Measurements from ENCODE around the gene TMTC3.

The TMTC3 gene

DNA sequence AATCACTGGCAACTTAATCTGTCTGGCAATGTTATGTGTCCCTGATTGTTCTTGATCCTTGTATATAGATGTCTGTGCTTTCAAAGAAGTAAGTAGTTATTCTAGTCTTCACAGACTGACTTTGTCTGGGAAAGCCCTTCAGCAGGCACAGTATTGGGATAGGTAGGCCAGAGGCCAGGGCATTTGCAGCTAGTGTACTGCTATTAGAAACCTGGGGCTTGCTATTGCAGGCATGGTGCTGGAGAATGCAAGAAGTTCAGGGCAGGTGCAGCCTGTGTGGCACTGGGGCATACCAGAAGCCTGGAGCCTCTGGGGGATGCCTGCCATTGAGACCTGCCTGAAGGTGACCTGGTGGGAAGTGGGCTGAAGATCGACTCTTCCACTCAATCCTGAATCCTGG, 96.3 kb downstream of the TMTC3 start:
- Histone ChIP-seq H3K4me1 (ENCODE audit: insufficient read depth, insufficient read length) (no peaks in the 10 kb centered on the region), H3K4me3 (ENCODE audit: insufficient read length, low read depth) (no peak overlapping the region), H3K36me3 (ENCODE audit: insufficient read depth, insufficient read length, low read length) (no peaks in the 10 kb centered on the region), H3K27me3 (ENCODE audit: insufficient read depth, insufficient read length) (no peaks in the 10 kb centered on the region), H3K9ac (ENCODE audit: insufficient read length, low read depth) (no peak overlapping the region), H3K9me3 (ENCODE audit: insufficient read depth, low read length) (no peaks in the 10 kb centered on the region)
- TF ChIP-seq SUZ12 (IDR thresholded peaks at IDR 0.05; ENCODE audit: extremely low read depth, insufficient read depth, insufficient read length): no peak
- DNase-seq (ENCODE audit: low read depth, low spot score): no peak

DNA sequence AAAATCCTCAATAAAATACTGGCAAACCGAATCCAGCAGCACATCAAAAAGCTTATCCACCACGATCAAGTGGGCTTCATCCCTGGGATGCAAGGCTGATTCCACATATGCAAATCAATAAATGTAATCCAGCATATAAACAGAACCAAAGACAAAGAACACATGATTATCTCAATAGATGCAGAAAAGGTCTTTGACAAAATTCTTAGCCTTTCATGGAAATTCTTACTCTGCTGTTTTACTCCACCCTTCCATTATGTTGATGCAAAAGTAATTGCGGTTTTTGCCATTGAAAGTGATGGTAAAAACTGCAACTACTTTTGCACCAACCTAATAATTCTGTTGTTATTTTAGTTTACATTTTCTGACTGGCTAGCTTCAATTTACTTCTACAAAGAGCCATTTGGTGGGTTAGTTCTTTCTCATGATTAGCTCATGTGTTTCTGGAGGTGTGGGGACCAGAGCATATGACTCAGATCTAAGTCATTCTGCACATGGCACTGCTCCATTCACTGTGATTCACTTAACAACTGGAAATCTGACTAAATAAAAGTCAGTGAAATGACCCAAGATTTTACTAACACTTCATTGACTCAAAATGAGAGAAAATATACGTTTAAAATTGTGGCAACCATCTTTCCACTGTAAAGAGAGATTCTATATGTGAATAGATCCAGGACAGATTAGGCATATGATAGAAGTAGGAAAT, 99.9 kb downstream of the TMTC3 start:
- Histone ChIP-seq H3K27me3 (ENCODE audit: insufficient read depth, insufficient read length) (no peaks in the 10 kb centered on the region), H3K4me1 (ENCODE audit: insufficient read depth, insufficient read length) (no peaks in the 10 kb centered on the region), H3K36me3 (ENCODE audit: insufficient read depth, insufficient read length, low read length) (no peaks in the 10 kb centered on the region), H3K9ac (ENCODE audit: insufficient read length, low read depth) (no peak overlapping the region), H3K4me3 (ENCODE audit: insufficient read length, low read depth) (no peak overlapping the region), H3K9me3 (ENCODE audit: insufficient read depth, low read length) (no peaks in the 10 kb centered on the region)
- TF ChIP-seq ZNF274 (IDR thresholded peaks at IDR 0.05; ENCODE audit: low read depth, low read length) (no peak), SUZ12 (IDR thresholded peaks at IDR 0.05; ENCODE audit: extremely low read depth, insufficient read depth, insufficient read length) (no peak), YY1 (IDR thresholded peaks at IDR 0.05; ENCODE audit: insufficient read depth, insufficient read length) (no peak)
- DNase-seq (ENCODE audit: low read depth, low spot score): no peak

GRCh38 chr12:88242571-88242925, 100.4 kb downstream of the TMTC3 start:
- Histone ChIP-seq H3K27me3 (ENCODE audit: insufficient read depth, insufficient read length) (no peaks in the 10 kb centered on the region), H3K9ac (ENCODE audit: insufficient read length, low read depth) (no peak overlapping the region), H3K36me3 (ENCODE audit: insufficient read depth, insufficient read length, low read length) (no peaks in the 10 kb centered on the region), H3K4me3 (ENCODE audit: insufficient read length, low read depth) (no peak overlapping the region), H3K9me3 (ENCODE audit: insufficient read depth, low read length) (no peaks in the 10 kb centered on the region), H3K4me1 (ENCODE audit: insufficient read depth, insufficient read length) (no peaks in the 10 kb centered on the region)
- no peak for TF ChIP-seq ZNF274 (IDR thresholded peaks at IDR 0.05; ENCODE audit: low read depth, low read length)
- no peak for TF ChIP-seq SUZ12 (IDR thresholded peaks at IDR 0.05; ENCODE audit: extremely low read depth, insufficient read depth, insufficient read length)
- no peak for TF ChIP-seq YY1 (IDR thresholded peaks at IDR 0.05; ENCODE audit: insufficient read depth, insufficient read length)
- DNase-seq (ENCODE audit: low read depth, low spot score): no peak

DNA sequence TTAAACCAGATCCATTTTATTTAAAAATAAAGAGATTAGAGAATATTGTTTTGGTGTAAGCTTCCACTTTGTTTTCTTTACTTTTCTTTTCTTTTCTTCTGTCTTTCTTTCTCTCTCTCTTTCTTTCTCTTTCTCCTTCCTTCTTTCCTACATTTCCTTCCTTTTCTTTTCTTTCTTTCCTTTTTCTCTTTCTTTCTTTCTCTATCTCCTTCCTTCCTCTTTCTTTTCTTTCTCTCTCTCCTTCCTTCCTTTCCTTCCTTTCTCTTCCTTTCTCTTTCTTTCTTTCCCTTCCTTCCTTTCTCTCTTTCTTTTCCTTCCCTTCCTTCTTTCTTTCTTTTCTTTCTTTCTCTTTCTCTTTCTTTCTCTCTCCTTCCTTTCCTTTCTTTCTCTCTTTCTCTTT, 100.8 kb downstream of the TMTC3 start:
- no peak overlapping the region for H3K4me3 ChIP-seq (ENCODE audit: insufficient read length, low read depth)
- H3K27me3 ChIP-seq (ENCODE audit: insufficient read depth, insufficient read length): no peaks in the 10 kb centered on the region
- H3K9me3 ChIP-seq (ENCODE audit: insufficient read depth, low read length): no peaks in the 10 kb centered on the region
- H3K9ac ChIP-seq (ENCODE audit: insufficient read length, low read depth): no peak overlapping the region
- no peak for DNase-seq (ENCODE audit: low read depth, low spot score)
- H3K4me1 ChIP-seq (ENCODE audit: insufficient read depth, insufficient read length): no peaks in the 10 kb centered on the region
- H3K36me3 ChIP-seq (ENCODE audit: insufficient read depth, insufficient read length, low read length): no peaks in the 10 kb centered on the region
- TF ChIP-seq YY1 (IDR thresholded peaks at IDR 0.05; ENCODE audit: insufficient read depth, insufficient read length) (no peak), SUZ12 (IDR thresholded peaks at IDR 0.05; ENCODE audit: extremely low read depth, insufficient read depth, insufficient read length) (no peak), ZNF274 (IDR thresholded peaks at IDR 0.05; ENCODE audit: low read depth, low read length) (no peak)

- Histone ChIP-seq H3K9me3 (ENCODE audit: insufficient read depth, low read length) (no peaks in the 10 kb centered on the region), H3K9ac (ENCODE audit: insufficient read length, low read depth) (no peak overlapping the region), H3K27me3 (ENCODE audit: insufficient read depth, insufficient read length) (no peaks in the 10 kb centered on the region), H3K4me1 (ENCODE audit: insufficient read depth, insufficient read length) (no peaks in the 10 kb centered on the region), H3K36me3 (ENCODE audit: insufficient read depth, insufficient read length, low read length) (no peaks in the 10 kb centered on the region), H3K4me3 (ENCODE audit: insufficient read length, low read depth) (no peak overlapping the region)
- no peak for TF ChIP-seq ZNF274 (IDR thresholded peaks at IDR 0.05; ENCODE audit: low read depth, low read length)
- TF ChIP-seq SUZ12 (IDR thresholded peaks at IDR 0.05; ENCODE audit: extremely low read depth, insufficient read depth, insufficient read length): no peak
- no peak for TF ChIP-seq YY1 (IDR thresholded peaks at IDR 0.05; ENCODE audit: insufficient read depth, insufficient read length)
- DNase-seq (ENCODE audit: low read depth, low spot score): no peak
These were observed 101.9 kb downstream of the TMTC3 start for GRCh38 chr12:88243982-88244381.

DNA sequence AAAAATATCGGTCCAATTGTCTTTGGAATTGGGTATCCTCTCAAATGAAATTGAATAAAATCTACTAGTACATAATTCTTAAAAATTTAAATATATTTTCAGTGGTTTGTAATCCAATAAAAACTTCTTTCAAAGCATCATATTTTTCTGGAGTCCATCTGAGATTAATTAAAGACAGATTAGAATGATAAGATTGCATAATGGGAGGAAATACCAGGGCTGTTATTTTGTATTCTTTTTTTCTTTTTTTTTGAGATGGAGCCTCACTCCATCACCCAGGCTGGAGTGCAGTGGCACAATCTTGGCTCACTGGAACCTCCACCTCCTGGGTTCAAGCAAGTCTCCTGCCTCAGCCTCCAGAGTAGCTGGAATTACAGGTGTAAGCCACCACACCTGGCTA, 103.8 kb downstream of the TMTC3 start:
- TF ChIP-seq SUZ12 (IDR thresholded peaks at IDR 0.05; ENCODE audit: extremely low read depth, insufficient read depth, insufficient read length) (no peak), ZNF274 (IDR thresholded peaks at IDR 0.05; ENCODE audit: low read depth, low read length) (no peak), YY1 (IDR thresholded peaks at IDR 0.05; ENCODE audit: insufficient read depth, insufficient read length) (no peak)
- Histone ChIP-seq H3K4me3 (ENCODE audit: insufficient read length, low read depth) (no peak overlapping the region), H3K4me1 (ENCODE audit: insufficient read depth, insufficient read length) (no peaks in the 10 kb centered on the region), H3K9me3 (ENCODE audit: insufficient read depth, low read length) (no peaks in the 10 kb centered on the region), H3K9ac (ENCODE audit: insufficient read length, low read depth) (no peak overlapping the region), H3K27me3 (ENCODE audit: insufficient read depth, insufficient read length) (no peaks in the 10 kb centered on the region), H3K36me3 (ENCODE audit: insufficient read depth, insufficient read length, low read length) (no peaks in the 10 kb centered on the region)
- no peak for DNase-seq (ENCODE audit: low read depth, low spot score)

DNA sequence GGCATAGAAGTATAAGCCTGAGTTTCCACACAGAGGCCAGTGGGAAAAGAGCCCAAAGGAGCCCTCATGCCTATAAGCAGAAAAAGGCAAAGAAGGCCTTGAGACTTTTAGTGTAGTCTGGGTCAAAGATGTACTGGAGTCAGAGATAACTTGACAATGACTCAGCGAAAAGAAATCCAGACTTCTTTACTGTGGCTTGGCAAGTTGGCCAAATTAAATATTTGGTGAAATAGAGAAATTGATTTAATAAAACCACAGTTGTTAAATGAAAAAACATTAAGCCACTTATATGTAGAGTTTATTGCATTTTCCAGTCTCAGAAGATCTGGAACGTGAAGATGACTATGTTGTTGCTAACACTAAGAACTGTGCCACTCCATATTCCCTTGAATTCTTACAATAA, 105.1 kb downstream of the TMTC3 start:
- H3K27me3 ChIP-seq (ENCODE audit: insufficient read depth, insufficient read length): no peaks in the 10 kb centered on the region
- no peaks in the 10 kb centered on the region for H3K4me1 ChIP-seq (ENCODE audit: insufficient read depth, insufficient read length)
- no peaks in the 10 kb centered on the region for H3K36me3 ChIP-seq (ENCODE audit: insufficient read depth, insufficient read length, low read length)
- H3K4me3 ChIP-seq (ENCODE audit: insufficient read length, low read depth): no peak overlapping the region
- no peak for DNase-seq (ENCODE audit: low read depth, low spot score)
- no peak for TF ChIP-seq SUZ12 (IDR thresholded peaks at IDR 0.05; ENCODE audit: extremely low read depth, insufficient read depth, insufficient read length)
- TF ChIP-seq ZNF274 (IDR thresholded peaks at IDR 0.05; ENCODE audit: low read depth, low read length): no peak
- TF ChIP-seq YY1 (IDR thresholded peaks at IDR 0.05; ENCODE audit: insufficient read depth, insufficient read length): no peak
- no peak overlapping the region for H3K9ac ChIP-seq (ENCODE audit: insufficient read length, low read depth)
- no peaks in the 10 kb centered on the region for H3K9me3 ChIP-seq (ENCODE audit: insufficient read depth, low read length)
